K562 (cell line): ENCODE data around the gene ALOX12B. TPM values are rescaled to one million over a fixed set of nuclear protein-coding genes. Genes with fewer than 3 reads are reported as not detected.

Experiments used
- ATF2 ChIP-seq: sonication (generic); formaldehyde crosslinking; IDR thresholded peaks from 2 replicates; pipeline ENCODE4 v1.8.1; 2022; ENCODE audit warnings: missing genetic modification reagents
- BDP1 ChIP-seq: IDR thresholded peaks from 3 replicates; pipeline ENCODE4 v1.6.1; 2011; ENCODE audit not compliant: insufficient read length, insufficient read depth
- BRF1 ChIP-seq: IDR thresholded peaks from 3 replicates; pipeline ENCODE4 v1.6.1; 2011; ENCODE audit warnings: borderline replicate concordance, mild to moderate bottlenecking; ENCODE audit not compliant: insufficient read length; ENCODE audit errors: extremely low read depth
- E2F4 ChIP-seq: sonication (generic); formaldehyde crosslinking; IDR thresholded peaks from 2 replicates; pipeline ENCODE4 v1.8.0; 2022; ENCODE audit warnings: mild to moderate bottlenecking, low read depth, missing genetic modification reagents
- EHMT2 ChIP-seq: fragments of 450-650 bp; IDR thresholded peaks from 2 replicates; pipeline ENCODE4 v1.6.1; 2018; ENCODE audit warnings: antibody characterized with exemption
- FOXP1 ChIP-seq: sonication (generic); formaldehyde crosslinking; IDR thresholded peaks from 2 replicates; pipeline ENCODE4 v1.8.0; 2022; ENCODE audit warnings: mild to moderate bottlenecking, missing genetic modification reagents
- HMGXB4 ChIP-seq: sonication (generic); formaldehyde crosslinking; IDR thresholded peaks from 2 replicates; pipeline ENCODE4 v1.8.1; 2023; ENCODE audit warnings: mild to moderate bottlenecking, missing genetic modification reagents
- PHB ChIP-seq: fragments of 250-450 bp; sonication (Bioruptor Pico); IDR thresholded peaks from 2 replicates; pipeline ENCODE4 v1.5.0; 2021
- POLR2A ChIP-seq: fragments of 450-650 bp; conservative IDR thresholded peaks from 2 replicates; pipeline ENCODE4 v1.6.1; 2016
- TEAD4 ChIP-seq, 2 experiments: sonication (generic) in 1 of 2; formaldehyde crosslinking in 1 of 2; IDR thresholded peaks; 2 replicates each; pipeline versions ENCODE4 v1.6.1 to v1.8.0; 2012 to 2022; ENCODE audit warnings: borderline replicate concordance in 1 of 2, inconsistent platforms in 1 of 2, low read length in 1 of 2, mild to moderate bottlenecking in 1 of 2, missing genetic modification reagents in 1 of 2
- ZBTB40 ChIP-seq, 2 experiments: fragments of 450-650 bp in 1 of 2; sonication (generic) in 1 of 2; formaldehyde crosslinking in 1 of 2; IDR thresholded peaks; 2 replicates each; pipeline versions ENCODE4 v1.7.1 to v1.9.0; 2016 to 2022; ENCODE audit warnings: inconsistent platforms in 1 of 2, mild to moderate bottlenecking in 1 of 2, missing genetic modification reagents in 1 of 2
- polyA plus RNA-seq, 8 experiments: library from polyadenylated mRNA; depleted of rRNA in 4 of 8; stranded (reverse) in 5 of 8; unstranded in 3 of 8; fragments of >200 nt; fragmentation: Nextera tagmentation in 2 of 8; fragmentation: Illumina TruSeq in 1 of 8; extraction: Ambion mirVana in 2 of 8; extraction: Trizol in 1 of 8; gene quantifications; 2 replicates each; pipeline versions ENCODE4 v1.2.1 to v1.2.3, GENCODE V29; 2011 to 2014; ENCODE audit warnings: inconsistent platforms in 1 of 8, missing spikeins in 1 of 8
- total RNA-seq, 7 experiments: library from RNA; depleted of rRNA in 6 of 7; stranded (reverse); fragments of >200 nt in 6 of 7; fragmentation: Illumina TruSeq in 2 of 7; extraction: Trizol in 2 of 7; gene quantifications; 2 replicates each; pipeline versions ENCODE4 v1.2.1 to v1.2.3, GENCODE V29; 2011 to 2021; ENCODE audit warnings: low replicate concordance in 1 of 7

The ALOX12B gene
- total and polyA plus RNA-seq, 9 of the 15 experiments (the other 6 are each of a cell fraction or from before 2014, with no cell fraction given) = not detected

GRCh38 chr17:8125154-8125946, 37.8 kb upstream of the ALOX12B start (continued):
- peak; percentile 84 for TF ChIP-seq ZBTB40 (IDR thresholded peaks at IDR 0.05)
- no peak for TF ChIP-seq ZBTB40 (CRISPR knock-in tag; IDR thresholded peaks at IDR 0.05)
- TF ChIP-seq PHB = no peak
- no peak for TF ChIP-seq ATF2 (CRISPR knock-in tag)
- TF ChIP-seq BRF1 = peak; percentile 44
- TF ChIP-seq HMGXB4 (CRISPR knock-in tag) = peak; percentile 79; the same call in 1 of the 2 replicates
- no peak for TF ChIP-seq E2F4 (CRISPR knock-in tag)
- TF ChIP-seq POLR2A = peak; percentile 49; the same call in 1 of the 2 replicates
- TF ChIP-seq EHMT2 = no peak
- peak; percentile 73 for TF ChIP-seq BDP1
- TF ChIP-seq FOXP1 (CRISPR knock-in tag) = no peak
- TF ChIP-seq TEAD4 (IDR thresholded peaks at IDR 0.05; ENCODE audit: low read length) = peak; percentile 74
- no peak for TF ChIP-seq TEAD4 (CRISPR knock-in tag; IDR thresholded peaks at IDR 0.05; ENCODE audit: borderline replicate concordance)
